Testis (tissue), 3 donors: Measurements from ENCODE around the gene AKNAD1. TPM values are rescaled to one million over a fixed set of nuclear protein-coding genes. Genes with fewer than 3 reads are reported as not detected.

Source experiments
- polyA plus RNA-seq: library from polyadenylated mRNA; stranded (reverse); fragments of 350-450 nt; fragmentation: Illumina TruSeq; extraction: RNeasy Lipid Tissue Mini Kit (QIAGEN cat#74804); gene quantifications from one replicate; pipeline ENCODE4 v1.2.3, GENCODE V29; 2014; ENCODE audit warnings: low read depth, low replicate concordance; ENCODE audit not compliant: insufficient read depth
- total RNA-seq, 2 donors: library from RNA; depleted of rRNA; stranded (reverse); fragments of >200 nt; gene quantifications; one replicate each; pipeline ENCODE4 v1.2.3, GENCODE V29; 2016

The AKNAD1 gene
- total and polyA plus RNA-seq, 3 donors from 2014 or later = 3.8 to 9.8 (median 8.1) TPM

Other genes with a start within 250 kb of the AKNAD1 start
- 10 to 100 TPM; 70.9 to 72.0 TPM for gene HENMT1, start 196.0 kb downstream of the AKNAD1 start, total RNA-seq
- gene HENMT1, start 196.0 kb downstream of the AKNAD1 start, polyA plus RNA-seq = 126 TPM
- 10 to 100 TPM; 28.1 to 29.0 TPM for gene PRPF38B, start 164.8 kb downstream of the AKNAD1 start, total RNA-seq
- 8.6 TPM for gene PRPF38B, start 164.8 kb downstream of the AKNAD1 start, polyA plus RNA-seq
- gene FNDC7, start 144.2 kb downstream of the AKNAD1 start, total RNA-seq = 10 to 100 TPM in 1 of 2 donors, 1 to 10 TPM in 1; 7.6 to 11.2 TPM
- gene FNDC7, start 144.2 kb downstream of the AKNAD1 start, polyA plus RNA-seq = 3.2 TPM
- 10 to 100 TPM; 59.6 to 71.8 TPM for gene STXBP3, start 110.4 kb downstream of the AKNAD1 start, total RNA-seq
- 22.7 TPM for gene STXBP3, start 110.4 kb downstream of the AKNAD1 start, polyA plus RNA-seq
- gene GPSM2, start 19.9 kb upstream of the AKNAD1 start, total RNA-seq = 10 to 100 TPM; 18.1 to 19.4 TPM
- gene GPSM2, start 19.9 kb upstream of the AKNAD1 start, polyA plus RNA-seq = 20.8 TPM
- 10 to 100 TPM; 23.6 to 34.6 TPM for gene CLCC1, start 106.4 kb upstream of the AKNAD1 start, total RNA-seq
- 16.4 TPM for gene CLCC1, start 106.4 kb upstream of the AKNAD1 start, polyA plus RNA-seq
- 10 to 100 TPM; 34.7 to 40.4 TPM for gene WDR47, start 185.0 kb upstream of the AKNAD1 start, total RNA-seq
- gene WDR47, start 185.0 kb upstream of the AKNAD1 start, polyA plus RNA-seq = 40.5 TPM
- gene TAF13, start 218.9 kb upstream of the AKNAD1 start, total RNA-seq = 10 to 100 TPM; 27.9 to 42.0 TPM
- gene TAF13, start 218.9 kb upstream of the AKNAD1 start, polyA plus RNA-seq = 38.5 TPM
- gene TMEM167B, start 233.7 kb upstream of the AKNAD1 start, total RNA-seq = 10 to 100 TPM; 34.6 to 37.3 TPM
- 47.0 TPM for gene TMEM167B, start 233.7 kb upstream of the AKNAD1 start, polyA plus RNA-seq